ENCODE measurements around the gene SCGB3A2. TPM values are rescaled to one million over a fixed set of nuclear protein-coding genes. Genes with fewer than 3 reads are reported as not detected.

Gene SCGB3A2
- total RNA-seq, 1 donor from 2014 or later = not detected

Other genes starting within 250 kb of the SCGB3A2 start
- gene JAKMIP2, start 96.0 kb upstream of the SCGB3A2 start, total RNA-seq = 1.2 and 1.6 TPM in 2 replicates
- gene SPINK1, start 47.0 kb upstream of the SCGB3A2 start, total RNA-seq = not detected in 2 replicates
- not detected in 2 replicates for gene C5orf46, start 27.8 kb downstream of the SCGB3A2 start, total RNA-seq
- gene SPINK5, start 185.3 kb downstream of the SCGB3A2 start, total RNA-seq = not detected in 2 replicates

Data from activated CD4-positive, alpha-beta T cell treated with anti-CD3 and anti-CD28 coated beads, Interleukin-2, amount 10 ng/mL, durations not matched to agents 24 days and 14 days (primary cell).